GM13977 (cell line): Measurements from ENCODE around the gene SOCS7.

Experiments
- DNase-seq: peaks from one replicate; pipeline ENCODE4 v3.0.0; 2012; ENCODE audit warnings: low spot score
- CTCF ChIP-seq: IDR thresholded peaks from 2 replicates; pipeline ENCODE4 v1.5.1; 2012; ENCODE audit warnings: mild to moderate bottlenecking, control low read depth; ENCODE audit not compliant: insufficient read depth; ENCODE audit errors: extremely low read depth, missing control alignments
- in situ Hi-C: fragments of 300-500 bp; cut with MboI; formaldehyde crosslinking; loops from one replicate; pipeline ENCODE4 v1.12.0; 2022; ENCODE audit warnings: low sequenced_read_pairs, low pct_unique_long_range_greater_than_20kb, mixed read lengths, inconsistent platforms; ENCODE audit not compliant: unreplicated experiment

Gene SOCS7

DNA sequence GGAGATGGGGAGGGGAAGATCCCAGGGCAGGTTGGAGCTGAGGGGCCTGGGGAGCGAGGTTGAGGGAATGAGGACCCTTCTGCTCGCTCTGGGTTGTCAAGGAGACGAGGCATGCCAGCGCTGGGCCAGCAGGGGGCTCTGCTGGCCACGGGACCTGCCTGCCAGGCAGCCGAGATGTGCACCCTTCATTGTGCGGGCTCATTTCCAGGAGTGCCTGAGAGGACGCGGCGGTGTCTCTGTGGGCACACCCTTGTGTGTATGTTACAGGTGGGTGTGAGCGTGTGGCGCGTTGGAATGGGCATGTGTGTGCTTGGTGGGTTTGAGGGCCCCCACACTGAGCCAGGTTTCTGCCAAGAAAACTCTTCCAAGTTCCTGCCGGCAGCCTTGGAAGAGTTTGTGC, 92.5 kb downstream of the SOCS7 start:
- TF ChIP-seq CTCF = peak; percentile 89
- in situ Hi-C loops = no loop called here

GRCh38 chr17:38447502-38448085, 96.0 kb downstream of the SOCS7 start:
- in situ Hi-C loops = no loop called here
- DNase-seq = no peak
- TF ChIP-seq CTCF = no peak

More for the DNA sequence above, 92.5 kb downstream of the SOCS7 start:
- DNase-seq = peak; percentile 81

DNA sequence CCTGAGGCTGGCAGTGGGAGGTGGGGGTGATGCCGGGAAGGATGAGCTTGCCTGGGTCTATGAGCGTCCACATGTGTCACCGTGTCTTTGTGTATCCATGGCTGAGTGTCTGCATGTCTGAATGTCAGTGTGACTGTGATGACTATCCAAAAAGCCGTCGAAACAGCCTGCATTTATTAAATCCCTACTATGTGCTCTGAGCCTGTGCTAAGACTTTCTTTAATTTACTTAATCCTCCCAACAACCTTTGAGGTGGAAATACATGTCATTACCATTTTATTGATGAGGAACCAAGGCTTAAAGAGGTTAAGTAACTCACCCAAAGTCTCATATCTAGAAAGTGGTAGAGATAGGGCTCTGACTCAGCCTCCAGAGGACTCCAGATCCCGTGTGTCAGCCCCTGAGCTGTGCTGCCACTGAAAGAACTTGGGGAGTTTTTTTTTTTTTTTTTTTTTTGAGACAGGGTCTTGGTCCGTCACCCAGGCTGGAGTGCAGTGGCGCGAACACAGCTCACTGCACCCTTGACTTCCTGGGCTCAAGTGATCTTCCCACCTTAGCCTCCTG, 96.6 kb downstream of the SOCS7 start:
- in situ Hi-C loops = no loop called here
- DNase-seq = no peak
- TF ChIP-seq CTCF = no peak

DNA sequence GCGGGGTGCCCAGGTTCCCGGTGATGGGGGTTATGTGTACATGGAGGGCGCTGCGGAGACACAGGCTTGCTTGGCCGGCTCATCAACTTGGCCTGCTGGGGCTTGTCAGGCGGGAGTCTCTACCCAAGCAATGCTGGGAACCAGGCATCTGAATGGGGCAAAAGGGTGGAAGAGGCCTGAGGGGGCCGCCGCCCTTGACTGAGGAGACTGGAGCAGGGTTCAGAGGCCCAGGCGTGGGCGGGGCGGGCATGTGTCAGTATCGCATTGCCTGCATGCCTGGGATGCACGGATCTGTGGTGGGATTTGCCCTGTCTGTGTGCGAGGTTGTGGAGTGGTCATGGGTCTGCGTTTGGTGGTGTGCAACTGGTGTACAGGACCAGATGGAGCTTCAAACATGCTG, 97.7 kb downstream of the SOCS7 start:
- TF ChIP-seq CTCF = no peak
- in situ Hi-C loops = no loop called here
- DNase-seq = no peak

- no peak for TF ChIP-seq CTCF
- DNase-seq = no peak
- in situ Hi-C loops = no loop called here
Observed at GRCh38 chr17:38450557-38451029, 98.9 kb downstream of the SOCS7 start.

DNA sequence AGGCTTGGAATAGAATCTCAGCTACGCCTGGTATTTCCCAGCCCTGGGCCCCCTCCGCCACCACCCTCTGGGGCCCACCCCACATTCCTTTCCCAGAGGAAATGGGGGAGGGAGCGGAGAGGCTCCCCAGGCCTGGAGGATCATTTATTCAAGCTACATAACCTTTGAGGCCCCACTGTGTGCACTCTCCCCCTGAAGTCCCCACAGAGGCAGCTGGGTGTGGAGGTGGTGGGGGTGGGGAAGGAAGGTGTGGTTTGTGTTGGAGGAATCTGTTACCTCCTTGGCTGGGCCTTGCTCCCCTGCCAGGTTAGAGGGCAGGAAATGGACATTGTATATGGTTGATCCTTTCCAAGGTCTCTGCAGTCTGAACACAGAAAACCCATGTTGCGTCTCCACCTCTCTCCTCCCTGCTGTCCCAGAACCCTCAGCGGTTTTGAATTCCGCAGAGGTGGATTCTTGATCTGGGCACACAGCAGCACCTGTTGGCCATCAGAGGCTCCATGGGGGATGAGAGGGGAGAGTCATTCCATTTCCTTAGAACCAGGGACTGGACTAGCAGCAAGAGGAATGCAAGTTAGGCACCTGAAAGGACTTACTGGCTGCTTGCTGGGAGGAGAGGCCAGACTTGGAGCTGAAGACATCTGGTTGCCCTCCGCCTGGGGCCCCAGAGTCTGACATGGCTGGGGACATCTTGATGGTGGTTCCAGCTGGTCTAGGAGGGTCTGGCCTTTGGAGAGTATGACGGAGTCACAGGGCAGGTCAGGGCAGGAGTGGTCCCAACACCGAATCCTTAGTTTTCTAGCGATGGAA, 99.6 kb downstream of the SOCS7 start:
- in situ Hi-C loops = no loop called here
- DNase-seq = no peak
- no peak for TF ChIP-seq CTCF
